ENCODE data around the gene HOXC12.

Gene HOXC12

GRCh38 chr12:53939141-53940108, 15.3 kb upstream of the HOXC12 start (continued):
- TF ChIP-seq SCRT1 (tag by site-specific recombination; IDR thresholded peaks at IDR 0.05; ENCODE audit: borderline replicate concordance) (no peak), ZBTB1 (tag by site-specific recombination; IDR thresholded peaks at IDR 0.05) (no peak), SP3 (tag by site-specific recombination; IDR thresholded peaks at IDR 0.05) (no peak), PRDM1 (tag by site-specific recombination; IDR thresholded peaks at IDR 0.05) (no peak), ZNF341 (tag by site-specific recombination; IDR thresholded peaks at IDR 0.05; ENCODE audit: low read depth) (no peak; the same call in 1 of the 2 replicates), ZNF624 (tag by site-specific recombination; IDR thresholded peaks at IDR 0.05) (no peak), ZNF791 (tag by site-specific recombination; IDR thresholded peaks at IDR 0.05) (no peak), YY2 (tag by site-specific recombination; IDR thresholded peaks at IDR 0.05) (no peak), ZNF324 (tag by site-specific recombination; IDR thresholded peaks at IDR 0.05) (no peak), ZNF423 (tag by site-specific recombination; IDR thresholded peaks at IDR 0.05) (0 out of 2 replicates have a peak, but pooled peaks have one; percentile 31), ZBTB49 (tag by site-specific recombination; IDR thresholded peaks at IDR 0.05; ENCODE audit: low read depth) (no peak), ZNF561 (tag by site-specific recombination; IDR thresholded peaks at IDR 0.05; ENCODE audit: borderline replicate concordance) (no peak), ZNF777 (tag by site-specific recombination; IDR thresholded peaks at IDR 0.05; ENCODE audit: borderline replicate concordance) (peak; percentile 97), INSM2 (tag by site-specific recombination; IDR thresholded peaks at IDR 0.05) (no peak), ZBTB20 (tag by site-specific recombination; IDR thresholded peaks at IDR 0.05) (peak; percentile 74; the same call in 1 of the 2 replicates), ZNF76 (tag by site-specific recombination; IDR thresholded peaks at IDR 0.05; ENCODE audit: borderline replicate concordance, low read depth) (no peak), ZNF747 (tag by site-specific recombination; IDR thresholded peaks at IDR 0.05) (no peak), ZNF596 (tag by site-specific recombination; IDR thresholded peaks at IDR 0.05) (no peak), ZBTB26 (tag by site-specific recombination; optimal IDR thresholded peaks at IDR 0.05) (peak; percentile 59), ZBTB48 (tag by site-specific recombination; IDR thresholded peaks at IDR 0.05) (peak; percentile 72; the same call in 1 of the 2 replicates), ZNF426 (tag by site-specific recombination; IDR thresholded peaks at IDR 0.05) (no peak), ZNF558 (tag by site-specific recombination; IDR thresholded peaks at IDR 0.05) (no peak), ZIC2 (tag by site-specific recombination; IDR thresholded peaks at IDR 0.05) (peak; percentile 60), ZNF645 (tag by site-specific recombination; IDR thresholded peaks at IDR 0.05) (no peak)
- TF ChIP-seq, protein P1, sequence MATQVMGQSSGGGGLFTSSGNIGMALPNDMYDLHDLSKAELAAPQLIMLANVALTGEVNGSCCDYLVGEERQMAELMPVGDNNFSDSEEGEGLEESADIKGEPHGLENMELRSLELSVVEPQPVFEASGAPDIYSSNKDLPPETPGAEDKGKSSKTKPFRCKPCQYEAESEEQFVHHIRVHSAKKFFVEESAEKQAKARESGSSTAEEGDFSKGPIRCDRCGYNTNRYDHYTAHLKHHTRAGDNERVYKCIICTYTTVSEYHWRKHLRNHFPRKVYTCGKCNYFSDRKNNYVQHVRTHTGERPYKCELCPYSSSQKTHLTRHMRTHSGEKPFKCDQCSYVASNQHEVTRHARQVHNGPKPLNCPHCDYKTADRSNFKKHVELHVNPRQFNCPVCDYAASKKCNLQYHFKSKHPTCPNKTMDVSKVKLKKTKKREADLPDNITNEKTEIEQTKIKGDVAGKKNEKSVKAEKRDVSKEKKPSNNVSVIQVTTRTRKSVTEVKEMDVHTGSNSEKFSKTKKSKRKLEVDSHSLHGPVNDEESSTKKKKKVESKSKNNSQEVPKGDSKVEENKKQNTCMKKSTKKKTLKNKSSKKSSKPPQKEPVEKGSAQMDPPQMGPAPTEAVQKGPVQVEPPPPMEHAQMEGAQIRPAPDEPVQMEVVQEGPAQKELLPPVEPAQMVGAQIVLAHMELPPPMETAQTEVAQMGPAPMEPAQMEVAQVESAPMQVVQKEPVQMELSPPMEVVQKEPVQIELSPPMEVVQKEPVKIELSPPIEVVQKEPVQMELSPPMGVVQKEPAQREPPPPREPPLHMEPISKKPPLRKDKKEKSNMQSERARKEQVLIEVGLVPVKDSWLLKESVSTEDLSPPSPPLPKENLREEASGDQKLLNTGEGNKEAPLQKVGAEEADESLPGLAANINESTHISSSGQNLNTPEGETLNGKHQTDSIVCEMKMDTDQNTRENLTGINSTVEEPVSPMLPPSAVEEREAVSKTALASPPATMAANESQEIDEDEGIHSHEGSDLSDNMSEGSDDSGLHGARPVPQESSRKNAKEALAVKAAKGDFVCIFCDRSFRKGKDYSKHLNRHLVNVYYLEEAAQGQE (tag by site-specific recombination; IDR thresholded peaks at IDR 0.05) = no peak
- TF ChIP-seq, protein P2, sequence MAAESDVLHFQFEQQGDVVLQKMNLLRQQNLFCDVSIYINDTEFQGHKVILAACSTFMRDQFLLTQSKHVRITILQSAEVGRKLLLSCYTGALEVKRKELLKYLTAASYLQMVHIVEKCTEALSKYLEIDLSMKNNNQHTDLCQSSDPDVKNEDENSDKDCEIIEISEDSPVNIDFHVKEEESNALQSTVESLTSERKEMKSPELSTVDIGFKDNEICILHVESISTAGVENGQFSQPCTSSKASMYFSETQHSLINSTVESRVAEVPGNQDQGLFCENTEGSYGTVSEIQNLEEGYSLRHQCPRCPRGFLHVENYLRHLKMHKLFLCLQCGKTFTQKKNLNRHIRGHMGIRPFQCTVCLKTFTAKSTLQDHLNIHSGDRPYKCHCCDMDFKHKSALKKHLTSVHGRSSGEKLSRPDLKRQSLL (tag by site-specific recombination; IDR thresholded peaks at IDR 0.05) = 0 out of 2 replicates have a peak, but pooled peaks have one; percentile 11

All from HEK293 (cell line).